KMS-11 (cell line): Measurements from ENCODE around the gene FRMD4A.

ENCODE experiments used
- H2AFZ ChIP-seq: fragments of 200-600 bp; sonication (generic); 2 replicates; pipeline ENCODE4 v1.6.1; 2016; ENCODE audit warnings: antibody characterized with exemption, mixed run types, low read depth
- H3K27ac ChIP-seq: fragments of 200-600 bp; sonication (generic); 2 replicates; pipeline ENCODE4 v1.6.1; 2016; ENCODE audit warnings: mild to moderate bottlenecking, mixed run types
- H3K27me3 ChIP-seq: fragments of 200-600 bp; sonication (generic); 2 replicates; pipeline ENCODE4 v1.6.1; 2017; ENCODE audit warnings: mild to moderate bottlenecking, low read depth, mixed run types, moderate library complexity; ENCODE audit not compliant: insufficient read depth
- H3K36me3 ChIP-seq: fragments of 200-600 bp; sonication (generic); 2 replicates; pipeline ENCODE4 v1.6.1; 2017; ENCODE audit warnings: mild to moderate bottlenecking, mixed run types; ENCODE audit not compliant: insufficient read depth
- H3K4me1 ChIP-seq: fragments of 200-600 bp; sonication (generic); 2 replicates; pipeline ENCODE4 v1.6.1; 2016; ENCODE audit warnings: mild to moderate bottlenecking, low read depth, mixed run types; ENCODE audit not compliant: poor library complexity, severe bottlenecking
- H3K4me2 ChIP-seq: fragments of 200-600 bp; sonication (generic); 2 replicates; pipeline ENCODE4 v1.7.0; 2016; ENCODE audit warnings: mild to moderate bottlenecking, mixed run types
- H3K4me3 ChIP-seq: fragments of 200-600 bp; sonication (generic); IDR thresholded peaks from 2 replicates; pipeline ENCODE4 v1.6.1; 2017; ENCODE audit warnings: low read depth, low read length, mixed read lengths; ENCODE audit not compliant: insufficient read depth
- H3K79me2 ChIP-seq: fragments of 200-600 bp; sonication (generic); 2 replicates; pipeline ENCODE4 v1.6.1; 2016; ENCODE audit warnings: low read depth, mixed run types; ENCODE audit not compliant: insufficient read depth
- H3K9ac ChIP-seq: fragments of 200-600 bp; sonication (generic); 2 replicates; pipeline ENCODE4 v1.6.1; 2016; ENCODE audit warnings: mild to moderate bottlenecking, mixed run types
- H4K20me1 ChIP-seq: fragments of 200-600 bp; sonication (generic); 2 replicates; pipeline ENCODE4 v1.6.1; 2016; ENCODE audit warnings: mild to moderate bottlenecking, mixed run types; ENCODE audit not compliant: insufficient read depth
- TF ChIP-seq, protein P1 (sequence below): fragments of 200-600 bp; sonication (generic); conservative IDR thresholded peaks from 2 replicates; pipeline ENCODE4 v1.6.1; 2017; ENCODE audit warnings: low read depth, mild to moderate bottlenecking, antibody characterized with exemption, low read length, moderate library complexity, mixed read lengths

Gene FRMD4A

DNA sequence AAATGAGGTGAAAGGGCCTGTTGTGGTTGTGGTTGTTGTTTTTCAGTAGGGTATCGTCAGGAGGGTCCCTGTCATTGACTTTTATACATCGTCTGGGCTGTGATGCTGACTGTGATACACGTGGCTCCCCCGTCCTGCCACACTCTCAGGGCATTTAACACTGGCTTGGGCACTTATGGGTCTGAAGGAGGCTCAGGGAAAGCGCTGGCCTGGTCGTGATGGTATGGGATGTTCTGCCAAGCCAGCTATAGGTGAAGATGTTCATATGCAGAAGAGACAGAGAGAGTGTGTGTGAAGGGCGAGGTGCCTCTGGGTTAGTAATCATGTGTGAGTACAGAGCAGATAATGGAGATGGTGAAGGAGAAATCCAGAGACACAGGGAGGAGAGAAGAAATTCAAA is 585.5 kb downstream of the FRMD4A start:
- Histone ChIP-seq H2AFZ (no peak overlapping the region), H3K27ac (no peak overlapping the region), H3K4me2 (peak overlapping the region; percentile 76; the same call in 1 of the 2 replicates), H3K79me2 (no peaks in the 10 kb centered on the region), H4K20me1 (no peaks in the 10 kb centered on the region), H3K4me3 (no peak overlapping the region), H3K4me1 (peaks cover 100% of the 10 kb centered on the region), H3K36me3 (no peaks in the 10 kb centered on the region), H3K9ac (no peak overlapping the region), H3K27me3 (no peaks in the 10 kb centered on the region)
- TF ChIP-seq, protein P1, sequence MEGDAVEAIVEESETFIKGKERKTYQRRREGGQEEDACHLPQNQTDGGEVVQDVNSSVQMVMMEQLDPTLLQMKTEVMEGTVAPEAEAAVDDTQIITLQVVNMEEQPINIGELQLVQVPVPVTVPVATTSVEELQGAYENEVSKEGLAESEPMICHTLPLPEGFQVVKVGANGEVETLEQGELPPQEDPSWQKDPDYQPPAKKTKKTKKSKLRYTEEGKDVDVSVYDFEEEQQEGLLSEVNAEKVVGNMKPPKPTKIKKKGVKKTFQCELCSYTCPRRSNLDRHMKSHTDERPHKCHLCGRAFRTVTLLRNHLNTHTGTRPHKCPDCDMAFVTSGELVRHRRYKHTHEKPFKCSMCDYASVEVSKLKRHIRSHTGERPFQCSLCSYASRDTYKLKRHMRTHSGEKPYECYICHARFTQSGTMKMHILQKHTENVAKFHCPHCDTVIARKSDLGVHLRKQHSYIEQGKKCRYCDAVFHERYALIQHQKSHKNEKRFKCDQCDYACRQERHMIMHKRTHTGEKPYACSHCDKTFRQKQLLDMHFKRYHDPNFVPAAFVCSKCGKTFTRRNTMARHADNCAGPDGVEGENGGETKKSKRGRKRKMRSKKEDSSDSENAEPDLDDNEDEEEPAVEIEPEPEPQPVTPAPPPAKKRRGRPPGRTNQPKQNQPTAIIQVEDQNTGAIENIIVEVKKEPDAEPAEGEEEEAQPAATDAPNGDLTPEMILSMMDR = no peak

DNA sequence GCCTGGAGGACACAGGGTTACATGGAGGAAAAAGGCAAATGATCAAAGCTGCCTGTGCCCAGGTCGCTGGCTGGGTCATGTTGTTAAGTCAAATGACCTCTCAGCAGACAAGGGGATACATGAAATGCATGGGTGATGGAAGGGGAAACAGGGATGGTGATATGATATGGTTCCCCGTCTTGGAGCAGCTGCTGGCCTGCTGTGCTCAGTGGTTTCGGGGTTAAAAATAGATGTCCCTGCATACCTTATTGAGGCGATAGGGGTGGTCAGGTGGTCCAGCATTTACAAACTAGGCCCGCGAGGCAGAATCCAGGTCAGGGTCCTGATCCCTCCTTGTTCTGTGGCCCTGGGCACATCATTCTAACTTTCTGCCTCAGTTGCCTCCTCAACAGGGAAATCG is 586.8 kb downstream of the FRMD4A start:
- Histone ChIP-seq H3K4me3 (no peak overlapping the region), H2AFZ (no peak overlapping the region), H3K4me1 (peaks cover 100% of the 10 kb centered on the region), H3K27me3 (no peaks in the 10 kb centered on the region), H4K20me1 (no peaks in the 10 kb centered on the region), H3K36me3 (no peaks in the 10 kb centered on the region), H3K9ac (no peak overlapping the region), H3K4me2 (peak overlapping the region; percentile 76), H3K79me2 (no peaks in the 10 kb centered on the region), H3K27ac (peak overlapping the region; percentile 71; the same call in 1 of the 2 replicates)
- TF ChIP-seq, protein P1 = no peak

GRCh38 chr10:13743101-13743693 is 587.5 kb downstream of the FRMD4A start:
- no peaks in the 10 kb centered on the region for H3K36me3 ChIP-seq
- H3K79me2 ChIP-seq = no peaks in the 10 kb centered on the region
- no peaks in the 10 kb centered on the region for H3K27me3 ChIP-seq
- peaks cover 100% of the 10 kb centered on the region for H3K4me1 ChIP-seq
- H4K20me1 ChIP-seq = no peaks in the 10 kb centered on the region
- H3K4me2 ChIP-seq = peak overlapping the region; percentile 76
- H3K4me3 ChIP-seq = no peak overlapping the region
- H3K9ac ChIP-seq = no peak overlapping the region; the same call in 1 of the 2 replicates
- H3K27ac ChIP-seq = peak overlapping the region; percentile 71
- TF ChIP-seq, protein P1 = no peak
- H2AFZ ChIP-seq = peak overlapping the region; percentile 13; the same call in 1 of the 2 replicates

DNA sequence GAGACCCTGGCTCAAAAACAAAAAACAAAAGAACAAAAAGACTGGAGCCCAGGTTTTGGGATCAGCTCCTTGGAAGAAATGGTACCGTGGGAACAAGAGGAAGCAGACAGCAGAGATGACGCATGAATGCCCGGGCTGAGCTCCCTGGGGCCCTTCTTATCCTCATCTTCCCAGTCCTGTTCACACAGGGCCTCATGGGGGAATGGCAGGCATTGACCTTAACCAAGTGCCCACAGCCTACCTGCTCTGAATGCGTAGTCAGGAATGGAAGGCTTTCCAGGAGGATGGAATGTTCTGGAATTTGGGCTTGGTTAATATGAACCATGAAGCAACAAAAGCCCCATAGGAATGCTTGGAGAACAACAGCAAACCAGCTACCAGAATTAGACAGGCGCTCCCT is 589.3 kb downstream of the FRMD4A start:
- peaks cover 84% of the 10 kb centered on the region for H3K4me1 ChIP-seq
- TF ChIP-seq, protein P1 = no peak
- no peaks in the 10 kb centered on the region for H4K20me1 ChIP-seq
- H3K4me2 ChIP-seq = peak overlapping the region; percentile 76
- no peak overlapping the region for H3K4me3 ChIP-seq
- H3K9ac ChIP-seq = no peak overlapping the region; the same call in 1 of the 2 replicates
- H3K79me2 ChIP-seq = no peaks in the 10 kb centered on the region
- H3K27me3 ChIP-seq = no peaks in the 10 kb centered on the region
- H2AFZ ChIP-seq = no peak overlapping the region
- H3K27ac ChIP-seq = peak overlapping the region; percentile 71; the same call in 1 of the 2 replicates
- no peaks in the 10 kb centered on the region for H3K36me3 ChIP-seq
